Stimulated activated CD4-positive, alpha-beta T cell treated with anti-CD3 and anti-CD28 coated beads, Interleukin-15, amount 100 ng/mL, for 48 hours (primary cell): Measurements from ENCODE around the gene NR1I2.

Experiments used
- DNase-seq, 2 donors: peaks; one replicate each; pipeline ENCODE4 v3.0.0-alpha.2; 2020; ENCODE audit warnings: low read depth in 2 of 2

NR1I2 gene

DNA sequence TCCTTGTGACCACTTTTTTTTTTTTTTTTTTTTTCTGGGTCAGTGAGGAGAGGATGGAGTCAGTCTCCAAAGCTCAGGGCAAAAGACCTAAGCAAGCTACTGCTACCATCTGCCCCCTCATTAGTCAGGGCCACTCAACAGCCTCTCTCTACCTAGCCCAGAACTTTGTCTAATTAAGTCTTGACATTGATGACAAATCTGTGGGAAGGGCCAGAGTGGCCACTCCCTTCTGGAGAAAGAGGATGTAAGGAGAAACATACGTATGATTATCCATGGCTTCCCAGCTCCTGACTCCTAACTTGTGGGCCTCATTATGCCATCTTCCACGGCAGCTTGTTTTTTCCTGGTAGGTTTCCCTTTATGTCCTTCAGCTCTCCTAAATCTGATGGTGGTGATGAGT, 37.9 kb downstream of the NR1I2 start:
- no peak for DNase-seq

GRCh38 chr3:119825820-119826219, 43.9 kb downstream of the NR1I2 start:
- DNase-seq: no peak

- DNase-seq: no peak
These were observed 45.1 kb downstream of the NR1I2 start for GRCh38 chr3:119826711-119827608.

DNA sequence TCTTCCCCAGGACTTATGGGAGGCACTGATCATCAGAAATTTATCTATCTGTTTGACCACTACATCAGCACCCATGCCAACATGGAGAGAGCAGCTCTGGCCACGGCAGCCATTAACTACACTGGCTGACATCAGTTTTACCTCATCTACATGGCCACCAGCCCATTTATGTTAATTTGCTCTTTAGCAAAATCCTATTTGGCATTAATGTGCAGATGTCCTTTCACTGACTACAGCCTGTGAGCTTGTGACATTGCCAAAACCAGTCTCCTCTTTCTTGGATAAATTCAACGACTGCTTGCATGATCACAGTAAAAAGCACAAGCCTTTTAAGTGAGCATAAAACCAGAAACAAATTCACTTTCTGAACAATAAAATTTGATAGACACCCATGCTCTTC, 47.5 kb downstream of the NR1I2 start:
- no peak for DNase-seq

DNA sequence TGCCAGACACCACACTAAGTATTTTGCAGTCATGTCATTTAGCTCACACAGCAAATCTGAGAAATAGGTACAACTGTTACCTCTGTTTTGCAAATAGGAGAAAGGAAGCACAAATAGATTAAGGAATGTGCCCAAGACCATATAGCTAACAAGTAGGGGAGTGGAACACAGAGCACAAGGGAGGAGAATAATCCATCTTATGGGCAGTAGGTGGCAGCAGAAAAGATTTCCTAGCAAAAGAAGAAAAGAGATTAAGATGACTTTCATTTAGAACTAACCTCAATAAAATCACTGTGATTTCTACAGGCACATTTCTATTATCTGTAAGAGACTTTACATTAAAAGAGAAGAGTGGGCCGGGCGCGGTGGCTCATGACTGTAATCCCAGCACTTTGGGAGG, 49.1 kb downstream of the NR1I2 start:
- no peak for DNase-seq

GRCh38 chr3:119831941-119832371, 50.1 kb downstream of the NR1I2 start:
- DNase-seq: no peak

GRCh38 chr3:119834754-119835370, 53.0 kb downstream of the NR1I2 start:
- no peak for DNase-seq

- no peak for DNase-seq
These were observed 53.7 kb downstream of the NR1I2 start for GRCh38 chr3:119835556-119835955.

GRCh38 chr3:119841808-119842471, 60.0 kb downstream of the NR1I2 start:
- DNase-seq: no peak

DNA sequence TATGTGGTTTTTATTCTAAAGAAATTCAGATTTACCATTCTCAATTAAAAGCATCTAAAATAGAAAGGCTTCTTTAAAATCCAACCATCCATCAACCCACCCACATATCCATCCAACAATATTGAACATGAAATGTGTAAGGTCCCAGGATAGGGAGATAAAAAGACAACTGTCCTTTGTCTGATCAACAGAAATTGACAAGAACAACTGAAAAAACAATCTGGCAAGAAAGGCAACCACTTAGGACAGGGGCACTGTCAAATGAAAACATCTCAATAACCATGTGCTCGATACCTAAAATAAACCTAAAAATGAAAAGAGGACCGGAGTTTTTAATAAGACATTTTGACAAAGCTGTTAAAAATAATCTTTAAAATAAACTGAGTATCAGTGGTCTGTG, 67.2 kb downstream of the NR1I2 start:
- no peak for DNase-seq

DNA sequence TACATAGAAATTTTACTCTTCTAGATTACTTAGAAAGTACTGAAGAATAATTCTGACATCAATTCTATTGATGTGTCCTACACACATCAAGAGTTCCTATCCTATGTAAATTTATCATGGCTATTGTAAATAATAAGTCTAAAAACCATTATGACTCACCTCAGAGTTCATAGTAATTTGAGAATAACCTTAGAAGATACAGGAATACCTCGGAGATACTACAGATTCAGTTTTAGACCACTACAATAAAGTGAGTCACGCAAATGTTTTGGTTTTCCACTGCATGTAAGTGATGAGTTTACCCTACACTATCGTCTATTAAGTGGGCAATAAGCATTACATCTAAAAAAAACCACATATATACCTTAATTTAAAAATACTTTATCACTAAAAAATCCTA, 74.8 kb downstream of the NR1I2 start:
- DNase-seq: no peak

DNA sequence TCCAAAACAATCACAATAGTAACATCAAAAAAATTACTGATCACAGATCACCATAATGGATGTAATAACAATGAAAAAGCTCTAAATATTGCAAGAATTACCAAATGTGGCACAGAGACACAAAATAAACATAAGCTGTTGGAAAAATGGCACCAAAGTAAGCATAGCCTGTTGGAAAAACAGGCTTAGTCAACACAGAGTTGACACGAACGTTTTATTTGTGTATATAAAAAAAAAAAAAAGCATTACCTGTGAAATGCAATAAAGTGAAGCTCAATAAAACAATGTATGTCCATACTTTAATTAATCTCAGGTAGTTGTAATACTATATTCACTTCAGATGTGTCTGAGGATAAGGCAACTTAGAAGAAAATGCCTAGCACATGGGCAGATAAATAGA, 77.1 kb downstream of the NR1I2 start:
- DNase-seq: no peak

DNA sequence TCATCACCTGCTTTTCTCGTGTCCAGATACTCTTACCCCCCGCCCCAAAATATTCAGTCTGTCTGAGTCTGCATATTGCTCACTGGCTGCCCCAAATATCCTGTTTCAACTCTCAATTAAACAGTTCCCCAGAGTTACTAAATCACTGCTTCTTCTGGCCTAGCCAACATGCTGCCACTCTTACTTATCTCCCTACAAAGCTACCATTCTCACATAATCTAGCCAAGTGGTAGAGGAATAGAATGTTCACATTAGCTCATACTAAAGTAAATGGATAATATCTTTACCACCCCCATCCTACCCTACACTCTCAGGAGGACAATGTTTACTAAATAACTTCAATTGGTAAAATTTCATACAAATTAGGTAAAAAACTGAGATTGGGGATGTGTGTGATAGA, 77.8 kb downstream of the NR1I2 start:
- DNase-seq: no peak

GRCh38 chr3:119861681-119862080, 79.8 kb downstream of the NR1I2 start:
- DNase-seq: no peak

GRCh38 chr3:119862616-119863015, 80.7 kb downstream of the NR1I2 start:
- no peak for DNase-seq

DNA sequence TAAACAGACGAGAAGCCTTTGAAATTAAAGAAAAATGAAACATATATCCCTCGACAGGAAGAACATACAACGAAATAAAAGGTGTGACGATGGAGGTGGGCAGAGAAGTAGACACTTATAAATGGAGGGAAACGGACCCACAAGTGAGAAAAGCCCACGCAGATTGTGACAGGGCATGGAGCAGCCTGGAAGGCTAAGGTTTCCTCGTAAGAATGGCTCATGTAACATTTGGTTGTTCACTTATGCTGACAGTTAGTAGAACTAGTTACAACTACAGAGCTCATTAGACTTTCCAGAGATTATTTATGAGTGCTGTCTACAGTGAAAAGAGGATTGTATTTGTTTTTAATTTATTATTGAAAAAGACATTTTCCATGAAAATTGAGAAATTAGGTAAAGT, 82.6 kb downstream of the NR1I2 start:
- no peak for DNase-seq
